ENCODE data around the gene CROCC.

- TF ChIP-seq POLR2AphosphoS5 (IDR thresholded peaks at IDR 0.05), result no peak
- no peak for TF ChIP-seq POLR2A (IDR thresholded peaks at IDR 0.05)
Observed at GRCh38 chr1:16967095-16967575, 45.4 kb downstream of the CROCC start.

Measured in transverse colon (tissue), 3 donors.